H9 (cell line): ENCODE data around the gene USP40. TPM values are rescaled to one million over a fixed set of nuclear protein-coding genes. Genes with fewer than 3 reads are reported as not detected.

Experiments
- DNase-seq: peaks from one replicate; pipeline ENCODE4 v3.0.0-alpha.2; 2017
- H2AFZ ChIP-seq: one replicate; pipeline ENCODE4 v1.6.1; 2013; ENCODE audit warnings: mild to moderate bottlenecking, low read length, control low read depth, moderate library complexity
- H2AK5ac ChIP-seq: 2 replicates; pipeline ENCODE4 v1.6.1; 2013; ENCODE audit warnings: low read length, control low read depth, mixed read lengths; ENCODE audit not compliant: insufficient read length
- H2BK120ac ChIP-seq: one replicate; pipeline ENCODE4 v1.6.1; 2013; ENCODE audit warnings: low read depth, mild to moderate bottlenecking, low read length, control low read depth, inconsistent platforms; ENCODE audit not compliant: poor library complexity, severe bottlenecking
- H2BK12ac ChIP-seq: 2 replicates; pipeline ENCODE4 v1.6.1; 2013; ENCODE audit warnings: low read length, control low read depth, mixed read lengths, low read depth; ENCODE audit not compliant: insufficient read length
- H2BK15ac ChIP-seq: 2 replicates; pipeline ENCODE4 v1.6.1; 2013; ENCODE audit warnings: low read depth, low read length, control low read depth
- H2BK20ac ChIP-seq: one replicate; pipeline ENCODE4 v1.6.1; 2013; ENCODE audit warnings: low read depth, mild to moderate bottlenecking, low read length, control low read depth, inconsistent platforms; ENCODE audit not compliant: poor library complexity, severe bottlenecking
- H2BK5ac ChIP-seq: 2 replicates; pipeline ENCODE4 v1.6.1; 2013; ENCODE audit warnings: low read length, control low read depth, mixed read lengths; ENCODE audit not compliant: insufficient read length
- H3K14ac ChIP-seq: 2 replicates; pipeline ENCODE4 v1.6.1; 2013; ENCODE audit warnings: low read length, control low read depth; ENCODE audit not compliant: insufficient read depth
- H3K18ac ChIP-seq: 2 replicates; pipeline ENCODE4 v1.6.1; 2013; ENCODE audit warnings: low read depth, mild to moderate bottlenecking, mixed read lengths, low read length, control low read depth; ENCODE audit not compliant: insufficient read length
- H3K23ac ChIP-seq: 2 replicates; pipeline ENCODE4 v1.6.1; 2013; ENCODE audit warnings: low read length, control low read depth, mixed read lengths, low read depth; ENCODE audit not compliant: insufficient read length
- H3K23me2 ChIP-seq: 2 replicates; pipeline ENCODE4 v1.6.1; 2013; ENCODE audit warnings: low read depth, mild to moderate bottlenecking, mixed read lengths, low read length, control low read depth; ENCODE audit not compliant: insufficient read length, poor library complexity, severe bottlenecking
- H3K27ac ChIP-seq: 2 replicates; pipeline ENCODE4 v1.5.1; 2013; ENCODE audit warnings: low read length, control low read depth, mixed read lengths, low read depth; ENCODE audit not compliant: insufficient read length
- H3K27me3 ChIP-seq: 2 replicates; pipeline ENCODE4 v1.6.1; 2013; ENCODE audit warnings: low read length, control low read depth, inconsistent platforms; ENCODE audit not compliant: insufficient read depth
- H3K4ac ChIP-seq: 2 replicates; pipeline ENCODE4 v1.6.1; 2013; ENCODE audit warnings: low read depth, mild to moderate bottlenecking, control low read depth, inconsistent platforms, low read length, moderate library complexity
- H3K4me1 ChIP-seq: 2 replicates; pipeline ENCODE4 v1.6.1; 2013; ENCODE audit warnings: low read length, control low read depth, inconsistent platforms; ENCODE audit not compliant: insufficient read depth
- H3K4me2 ChIP-seq: 2 replicates; pipeline ENCODE4 v1.6.1; 2013; ENCODE audit warnings: low read length, control low read depth, mixed read lengths; ENCODE audit not compliant: insufficient read length, insufficient read depth
- H3K56ac ChIP-seq: 2 replicates; pipeline ENCODE4 v1.6.1; 2013; ENCODE audit warnings: low read depth, mild to moderate bottlenecking, mixed read lengths, low read length, control low read depth; ENCODE audit not compliant: insufficient read length
- H3K79me1 ChIP-seq: 2 replicates; pipeline ENCODE4 v1.6.1; 2013; ENCODE audit warnings: low read depth, mild to moderate bottlenecking, moderate library complexity, low read length, control low read depth, inconsistent platforms; ENCODE audit not compliant: insufficient read depth, poor library complexity, severe bottlenecking
- H3K79me2 ChIP-seq: 2 replicates; pipeline ENCODE4 v1.6.1; 2013; ENCODE audit warnings: low read length, control low read depth, inconsistent platforms; ENCODE audit not compliant: insufficient read depth
- H3K9ac ChIP-seq: 2 replicates; pipeline ENCODE4 v1.6.1; 2013; ENCODE audit warnings: low read length, control low read depth, mixed read lengths; ENCODE audit not compliant: insufficient read length; ENCODE audit errors: extremely low read depth
- H3K9me3 ChIP-seq: one replicate; pipeline ENCODE4 v1.6.1; 2013; ENCODE audit warnings: low read depth, low read length, inconsistent platforms; ENCODE audit not compliant: control insufficient read depth
- H3T11ph ChIP-seq: one replicate; pipeline ENCODE4 v1.6.1; 2013; ENCODE audit warnings: mild to moderate bottlenecking, low read length, control low read depth, inconsistent platforms
- H4K20me1 ChIP-seq: one replicate; pipeline ENCODE4 v1.6.1; 2013; ENCODE audit not compliant: control insufficient read depth, insufficient read length, insufficient read depth
- H4K5ac ChIP-seq: 2 replicates; pipeline ENCODE4 v1.6.1; 2013; ENCODE audit warnings: low read depth, mild to moderate bottlenecking, mixed read lengths, low read length, control low read depth; ENCODE audit not compliant: insufficient read length
- H4K8ac ChIP-seq: replicated peaks from 2 replicates; pipeline ENCODE4 v1.6.1; 2013; ENCODE audit warnings: low read length, control low read depth, mixed read lengths, low read depth; ENCODE audit not compliant: insufficient read length
- H4K91ac ChIP-seq: 2 replicates; pipeline ENCODE4 v1.6.1; 2013; ENCODE audit warnings: low read depth, mild to moderate bottlenecking, moderate library complexity, mixed read lengths, low read length, control low read depth; ENCODE audit not compliant: insufficient read length
- H3K27ac Mint-ChIP-seq, 3 experiments: 2 replicates in 2 of 3; 3 replicates in 1 of 3; pipeline ENCODE4 v1.8.0; 2020 to 2021; ENCODE audit warnings: mixed read lengths in 3 of 3, mild to moderate bottlenecking in 1 of 3, moderate library complexity in 1 of 3
- H3K27me3 Mint-ChIP-seq: 2 replicates; pipeline ENCODE4 v1.8.0; 2021; ENCODE audit warnings: low read depth, mild to moderate bottlenecking, moderate library complexity, mixed read lengths
- H3K36me3 Mint-ChIP-seq, 3 experiments: 2 replicates in 2 of 3; 3 replicates in 1 of 3; pipeline ENCODE4 v1.8.0; 2020 to 2021; ENCODE audit warnings: low read depth in 3 of 3, mixed read lengths in 3 of 3; ENCODE audit not compliant: insufficient read depth in 1 of 3
- H3K4me1 Mint-ChIP-seq, 2 experiments: 2 replicates each; pipeline ENCODE4 v1.8.0; 2020; ENCODE audit warnings: mixed read lengths in 2 of 2
- H3K4me3 Mint-ChIP-seq, 2 experiments: 2 replicates in 1 of 2; 3 replicates in 1 of 2; pipeline ENCODE4 v1.8.0; 2020 to 2021; ENCODE audit warnings: mild to moderate bottlenecking in 2 of 2, mixed read lengths in 2 of 2, moderate library complexity in 1 of 2
- H3K9me3 Mint-ChIP-seq, 2 experiments: 2 replicates in 1 of 2; 3 replicates in 1 of 2; pipeline ENCODE4 v1.8.0; 2020; ENCODE audit warnings: mild to moderate bottlenecking in 2 of 2, mixed read lengths in 2 of 2, moderate library complexity in 1 of 2
- CTCF ChIP-seq: fragments of 200-600 bp; sonication (generic); conservative IDR thresholded peaks from 3 replicates; pipeline ENCODE4 v1.8.0; 2021; ENCODE audit warnings: antibody characterized with exemption, mild to moderate bottlenecking
- whole genome bisulfite sequencing: extraction: QIAGEN DNeasy Blood & Tissue Kit; methylation state at CpG from one replicate; pipeline ENCODE4 v1.1.7; 2013; ENCODE audit warnings: missing lambda C conversion rate, low lambda C conversion rate, mixed read lengths; ENCODE audit not compliant: insufficient read length; ENCODE audit errors: extremely low coverage; 5-methylcytosine and 5-hydroxymethylcytosine counted together
- total RNA-seq: library from RNA; stranded (reverse); gene quantifications from 2 replicates; pipeline ENCODE4 v1.2.1, GENCODE V29; 2021

Gene USP40
- total RNA-seq, 1 experiment from 2014 or later = 7.5 TPM

GRCh38 chr2:233451950-233452349 is 114.6 kb downstream of the USP40 start:
- Histone ChIP-seq H3K79me1 (no peaks in the 10 kb centered on the region), H2AK5ac (no peak overlapping the region), H3K9ac (no peak overlapping the region), H4K20me1 (no peaks in the 10 kb centered on the region), H2BK20ac (no peak overlapping the region), H2BK5ac (no peak overlapping the region), H2BK120ac (no peak overlapping the region), H2BK15ac (no peak overlapping the region), H3K79me2 (no peaks in the 10 kb centered on the region), H3K4ac (no peak overlapping the region), H3K23ac (no peak overlapping the region), H3K14ac (no peak overlapping the region), H3K9me3 (no peaks in the 10 kb centered on the region), H2BK12ac (no peak overlapping the region), H3K56ac (no peak overlapping the region), H3K23me2 (no peaks in the 10 kb centered on the region), H3K4me2 (no peak overlapping the region), H3K4me1 (0 out of 2 replicates have a peak, but pooled peaks cover 2% of the 10 kb centered on the region), H4K5ac (no peak overlapping the region), H3T11ph (no peak overlapping the region), H3K18ac (no peak overlapping the region), H3K27me3 (no peaks in the 10 kb centered on the region), H4K91ac (no peak overlapping the region), H4K8ac (no peak overlapping the region), H2AFZ (no peak overlapping the region), H3K27ac (no peak overlapping the region)
- TF ChIP-seq CTCF = no peak
- no CpG with 5 or more reads among the region's 9 CpGs for WGBS
- no peaks in the 10 kb centered on the region for H3K9me3 Mint-ChIP-seq
- no peak overlapping the region for H3K4me3 Mint-ChIP-seq
- no peak overlapping the region for H3K27ac Mint-ChIP-seq
- H3K36me3 Mint-ChIP-seq = peaks cover 12 to 41% (median 36%) of the 10 kb centered on the region in 3 experiments; a peak in 6 of 7 replicates
- no peaks in the 10 kb centered on the region for H3K27me3 Mint-ChIP-seq
- peaks cover 7 to 15% of the 10 kb centered on the region in 2 experiments for H3K4me1 Mint-ChIP-seq
- no peak for DNase-seq
